ENCODE results near the gene POLE4.

Gene POLE4

DNA sequence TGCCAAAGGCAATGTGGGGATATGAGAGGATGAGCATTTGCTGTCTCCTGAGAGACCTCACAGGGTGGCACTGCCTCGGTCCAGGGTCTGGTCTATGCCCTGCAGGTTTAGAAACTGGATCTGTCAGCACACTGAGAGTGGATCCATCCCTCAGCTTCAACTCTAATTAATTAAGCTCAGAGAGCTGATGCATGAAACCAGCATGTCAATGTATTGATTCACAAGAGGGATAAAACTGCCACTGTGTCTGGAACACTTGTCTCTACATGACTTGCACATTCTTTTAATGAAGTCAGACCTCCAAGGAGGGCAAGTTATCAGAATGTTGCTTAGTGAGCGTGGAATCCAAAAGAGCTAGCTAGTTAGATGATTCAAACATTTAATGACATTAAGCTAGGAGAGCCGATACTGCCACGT is 22.5 kb upstream of the POLE4 start:
- DNase-seq (ENCODE audit: extremely low read depth, insufficient read length) = no peak
- TF ChIP-seq, protein P1, sequence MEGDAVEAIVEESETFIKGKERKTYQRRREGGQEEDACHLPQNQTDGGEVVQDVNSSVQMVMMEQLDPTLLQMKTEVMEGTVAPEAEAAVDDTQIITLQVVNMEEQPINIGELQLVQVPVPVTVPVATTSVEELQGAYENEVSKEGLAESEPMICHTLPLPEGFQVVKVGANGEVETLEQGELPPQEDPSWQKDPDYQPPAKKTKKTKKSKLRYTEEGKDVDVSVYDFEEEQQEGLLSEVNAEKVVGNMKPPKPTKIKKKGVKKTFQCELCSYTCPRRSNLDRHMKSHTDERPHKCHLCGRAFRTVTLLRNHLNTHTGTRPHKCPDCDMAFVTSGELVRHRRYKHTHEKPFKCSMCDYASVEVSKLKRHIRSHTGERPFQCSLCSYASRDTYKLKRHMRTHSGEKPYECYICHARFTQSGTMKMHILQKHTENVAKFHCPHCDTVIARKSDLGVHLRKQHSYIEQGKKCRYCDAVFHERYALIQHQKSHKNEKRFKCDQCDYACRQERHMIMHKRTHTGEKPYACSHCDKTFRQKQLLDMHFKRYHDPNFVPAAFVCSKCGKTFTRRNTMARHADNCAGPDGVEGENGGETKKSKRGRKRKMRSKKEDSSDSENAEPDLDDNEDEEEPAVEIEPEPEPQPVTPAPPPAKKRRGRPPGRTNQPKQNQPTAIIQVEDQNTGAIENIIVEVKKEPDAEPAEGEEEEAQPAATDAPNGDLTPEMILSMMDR (IDR thresholded peaks at IDR 0.05; ENCODE audit: insufficient read depth, low read length, poor library complexity, severe bottlenecking) = no peak
- Histone ChIP-seq H3K36me3 (ENCODE audit: control insufficient read depth, insufficient read depth, low read length) (no peaks in the 10 kb centered on the region), H3K27me3 (replicated peaks; ENCODE audit: control insufficient read depth, insufficient read depth, low read length) (no peaks in the 10 kb centered on the region; the same call in 1 of the 2 replicates), H3K4me3 (replicated peaks; ENCODE audit: low read depth, low read length) (no peak overlapping the region)

DNA sequence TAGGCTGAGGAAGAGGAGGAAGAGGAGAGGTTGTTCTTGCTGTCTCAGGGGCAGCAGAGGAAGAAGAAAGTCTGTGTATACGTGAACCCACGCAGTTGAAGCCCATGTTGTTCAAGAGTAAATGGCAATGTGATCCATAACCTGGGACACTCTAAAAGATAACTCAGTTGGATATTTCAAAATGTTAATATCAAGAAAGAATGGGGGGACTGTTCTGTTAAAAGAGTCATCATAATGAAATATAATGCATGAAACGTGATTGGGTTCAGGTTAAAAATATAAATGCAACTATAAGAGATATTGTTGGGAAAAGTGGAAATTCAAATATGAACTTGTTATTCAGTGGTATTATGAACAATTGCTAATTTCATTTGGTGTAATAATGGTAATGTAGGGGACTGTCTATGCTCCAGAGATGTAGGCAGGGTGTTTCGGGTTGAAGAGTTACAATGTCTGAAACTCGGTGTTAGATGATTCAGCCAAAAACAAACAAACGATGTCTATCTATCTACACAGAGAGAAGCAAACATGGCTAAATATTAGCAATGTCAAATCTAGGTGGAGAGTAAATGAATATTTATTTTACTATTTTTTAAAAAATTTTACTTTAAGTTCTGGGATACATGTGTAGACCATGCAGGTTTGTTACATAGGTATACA is 21.1 kb upstream of the POLE4 start:
- H3K27me3 ChIP-seq (replicated peaks; ENCODE audit: control insufficient read depth, insufficient read depth, low read length) = no peaks in the 10 kb centered on the region; the same call in 1 of the 2 replicates
- no peak for DNase-seq (ENCODE audit: extremely low read depth, insufficient read length)
- no peaks in the 10 kb centered on the region for H3K36me3 ChIP-seq (ENCODE audit: control insufficient read depth, insufficient read depth, low read length)
- H3K4me3 ChIP-seq (replicated peaks; ENCODE audit: low read depth, low read length) = no peak overlapping the region
- TF ChIP-seq, protein P1 (IDR thresholded peaks at IDR 0.05; ENCODE audit: insufficient read depth, low read length, poor library complexity, severe bottlenecking) = no peak

DNA sequence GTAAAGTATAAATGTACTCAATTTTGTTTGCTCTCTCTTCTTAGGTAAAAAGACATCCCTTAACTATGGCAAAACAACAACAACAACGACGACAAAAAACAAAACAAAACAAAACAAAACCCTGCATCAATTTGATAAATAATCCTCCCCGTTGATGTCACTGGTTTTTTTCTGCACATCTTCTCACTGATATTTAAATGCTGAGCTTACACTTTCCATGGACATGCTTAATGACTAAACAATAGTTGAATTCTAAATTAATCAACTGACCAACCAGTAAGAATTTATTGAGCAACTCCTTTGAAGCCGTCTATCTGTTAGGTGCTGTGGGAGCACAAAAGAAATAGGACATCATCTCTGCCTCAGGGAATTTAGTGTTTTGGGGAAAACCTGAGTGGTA is 20.2 kb upstream of the POLE4 start:
- Histone ChIP-seq H3K36me3 (ENCODE audit: control insufficient read depth, insufficient read depth, low read length) (no peaks in the 10 kb centered on the region), H3K27me3 (replicated peaks; ENCODE audit: control insufficient read depth, insufficient read depth, low read length) (no peaks in the 10 kb centered on the region; the same call in 1 of the 2 replicates), H3K4me3 (replicated peaks; ENCODE audit: low read depth, low read length) (no peak overlapping the region)
- no peak for DNase-seq (ENCODE audit: extremely low read depth, insufficient read length)
- TF ChIP-seq, protein P1 (IDR thresholded peaks at IDR 0.05; ENCODE audit: insufficient read depth, low read length, poor library complexity, severe bottlenecking) = no peak

DNA sequence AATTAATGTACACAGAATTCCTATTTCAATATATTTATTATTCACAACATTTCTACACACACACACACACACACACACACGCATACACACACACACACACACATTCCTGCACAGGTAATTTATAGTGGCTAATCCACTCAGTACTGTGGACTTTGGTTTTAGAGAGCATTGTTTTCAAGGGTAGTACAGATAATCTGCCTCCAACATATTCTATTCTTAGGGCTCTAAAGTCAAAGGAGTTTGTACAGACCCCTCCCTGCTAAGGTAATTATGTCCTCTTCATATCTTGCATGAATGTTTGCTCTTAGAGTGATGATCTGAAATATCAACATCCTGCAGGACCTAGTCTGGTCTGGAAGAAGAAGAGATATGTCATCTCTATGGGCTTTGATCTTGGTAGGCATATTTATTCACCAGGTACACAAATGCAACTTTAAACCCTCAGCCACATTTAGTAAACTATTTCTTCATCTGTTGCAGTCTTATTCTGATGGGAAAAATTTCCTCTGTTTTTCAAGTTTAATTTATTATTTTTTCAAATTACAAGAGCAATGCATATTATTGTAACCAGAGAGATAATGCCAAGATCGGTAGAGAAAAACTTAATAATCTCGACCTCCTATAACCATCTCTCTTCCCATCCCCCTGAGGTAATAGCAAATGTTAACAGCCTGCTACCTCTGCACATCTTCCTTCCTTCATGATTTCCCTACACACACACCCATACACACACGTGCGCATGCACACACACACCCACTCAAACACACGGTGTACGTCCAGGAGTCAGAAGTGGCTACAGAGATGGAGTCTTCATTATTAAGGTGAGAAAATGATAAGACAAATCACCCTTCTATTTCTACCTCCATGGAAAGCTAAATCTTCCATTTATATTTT is 18.3 kb upstream of the POLE4 start:
- H3K27me3 ChIP-seq (replicated peaks; ENCODE audit: control insufficient read depth, insufficient read depth, low read length) = no peaks in the 10 kb centered on the region
- DNase-seq (ENCODE audit: extremely low read depth, insufficient read length) = no peak
- H3K4me3 ChIP-seq (replicated peaks; ENCODE audit: low read depth, low read length) = no peak overlapping the region
- no peaks in the 10 kb centered on the region for H3K36me3 ChIP-seq (ENCODE audit: control insufficient read depth, insufficient read depth, low read length)
- TF ChIP-seq, protein P1 (IDR thresholded peaks at IDR 0.05; ENCODE audit: insufficient read depth, low read length, poor library complexity, severe bottlenecking) = no peak

DNA sequence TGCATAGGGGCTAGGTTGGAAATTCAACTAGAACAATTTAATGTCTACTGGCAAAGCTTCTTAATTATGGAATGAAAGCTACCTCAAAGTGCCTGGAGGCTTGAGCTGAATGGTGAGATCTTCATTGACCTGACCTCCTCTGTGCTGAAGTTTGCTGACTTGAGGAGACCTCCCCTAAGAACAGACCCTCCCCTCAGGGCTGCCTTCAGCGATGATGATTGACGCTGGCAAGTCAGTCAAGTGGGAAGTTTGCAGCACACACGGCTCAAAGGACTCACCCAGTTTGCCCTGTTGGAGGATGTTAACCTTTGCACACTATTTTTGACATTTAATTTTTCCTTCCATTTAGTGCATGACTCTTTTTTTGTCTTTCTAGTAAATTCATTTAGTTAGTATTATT is 17.2 kb upstream of the POLE4 start:
- DNase-seq (ENCODE audit: extremely low read depth, insufficient read length) = no peak
- Histone ChIP-seq H3K27me3 (replicated peaks; ENCODE audit: control insufficient read depth, insufficient read depth, low read length) (no peaks in the 10 kb centered on the region), H3K4me3 (replicated peaks; ENCODE audit: low read depth, low read length) (no peak overlapping the region), H3K36me3 (ENCODE audit: control insufficient read depth, insufficient read depth, low read length) (no peaks in the 10 kb centered on the region)
- TF ChIP-seq, protein P1 (IDR thresholded peaks at IDR 0.05; ENCODE audit: insufficient read depth, low read length, poor library complexity, severe bottlenecking) = no peak
